HCT116 (cell line): ENCODE measurements around the gene CDK10. TPM values are rescaled to one million over a fixed set of nuclear protein-coding genes. Genes with fewer than 3 reads are reported as not detected.

Experiments used
- ATAC-seq: fragments of 200-7000 bp; cut with Tn5 transposase; 2 replicates; pipeline ENCODE4 v1.9.1; 2020; ENCODE audit warnings: mild to moderate bottlenecking, moderate library complexity
- BruUV-seq: library from RNA; stranded (reverse); fragments of 400-500 nt; replicated peaks from 2 replicates; lab custom pipeline; 2021; lab: Mats Ljungman, UMichigan
- CTCF ChIA-PET: fragments of 300-600 bp; sonication (Branson Sonifier 250); formaldehyde crosslinking; loops from one replicate; lab custom pipeline; 2021; ENCODE audit warnings: antibody characterized with exemption; lab: Charles Lee
- POLR2A ChIA-PET: fragments of 300-600, 350-600 bp; sonication (Branson Sonifier 250); formaldehyde crosslinking; loops from one replicate; lab custom pipeline; 2021; ENCODE audit warnings: antibody characterized with exemption; lab: Charles Lee
- RAD21 ChIA-PET, 2 experiments: fragments of 300-600 bp; sonication (Branson Sonifier 250); formaldehyde crosslinking; loops; one replicate each; lab custom pipeline; 2023; ENCODE audit warnings: low total read pairs in 2 of 2; ENCODE audit not compliant: uncharacterized antibody in 2 of 2, unreplicated experiment in 2 of 2, low non-redundant PET in 1 of 2; lab: Charles Lee
- DNase-seq: peaks from one replicate; pipeline ENCODE4 v3.0.0-alpha.2; 2010; ENCODE audit warnings: low read depth, low spot score
- H2AFZ ChIP-seq: fragments of 200-600 bp; shearing (Covaris generic), sonication (generic); 2 replicates; pipeline ENCODE4 v1.6.1; 2017; ENCODE audit warnings: low read depth, mixed run types, mixed read lengths, antibody characterized with exemption, low read length; ENCODE audit not compliant: poor library complexity, severe bottlenecking
- H3K27ac ChIP-seq: 2 replicates; pipeline ENCODE4 v1.5.1; 2012; ENCODE audit warnings: low read depth, low read length
- H3K27me3 ChIP-seq: fragments of 200-600 bp; sonication (generic); 2 replicates; pipeline ENCODE4 v1.6.1; 2016; ENCODE audit warnings: mixed run types, low read length, mixed read lengths; ENCODE audit not compliant: insufficient read depth
- H3K36me3 ChIP-seq, 2 experiments: fragments of 200-500 bp in 1 of 2; fragments of 200-600 bp in 1 of 2; sonication (Bioruptor generic) in 1 of 2; sonication (generic) in 1 of 2; 2 replicates each; pipeline versions ENCODE4 v1.5.1 to v1.6.1; 2014 to 2016; ENCODE audit warnings: low read length in 2 of 2, inconsistent platforms in 1 of 2, mixed read lengths in 1 of 2, mixed run types in 1 of 2; ENCODE audit not compliant: insufficient read depth in 2 of 2, control insufficient read depth in 1 of 2
- H3K4me1 ChIP-seq, 2 experiments: fragments of 200-600 bp in 1 of 2; sonication (generic) in 1 of 2; 2 replicates each; pipeline versions ENCODE4 v1.5.1 to v1.6.1; 2012 to 2017; ENCODE audit warnings: low read length in 2 of 2, inconsistent platforms in 1 of 2, mild to moderate bottlenecking in 1 of 2, mixed read lengths in 1 of 2, mixed run types in 1 of 2, moderate library complexity in 1 of 2; ENCODE audit not compliant: insufficient read depth in 2 of 2, control insufficient read depth in 1 of 2
- H3K4me2 ChIP-seq: fragments of 200-600 bp; sonication (generic); 2 replicates; pipeline ENCODE4 v1.6.1; 2017; ENCODE audit warnings: mixed run types, low read length, mixed read lengths
- H3K4me3 ChIP-seq, 2 experiments: fragments of 200-600 bp in 1 of 2; sonication (generic) in 1 of 2; replicated peaks in 1 of 2; 2 replicates each; pipeline ENCODE4 v1.5.1; 2011 to 2016; ENCODE audit warnings: low read length in 2 of 2, control low read depth in 1 of 2, low read depth in 1 of 2, mild to moderate bottlenecking in 1 of 2, mixed read lengths in 1 of 2, mixed run types in 1 of 2
- H3K79me2 ChIP-seq: fragments of 200-600 bp; sonication (generic); 2 replicates; pipeline ENCODE4 v1.6.1; 2017; ENCODE audit warnings: mild to moderate bottlenecking, mixed run types, low read length, moderate library complexity, mixed read lengths; ENCODE audit not compliant: insufficient read depth
- H3K9ac ChIP-seq: fragments of 200-600 bp; sonication (generic); 2 replicates; pipeline ENCODE4 v1.6.1; 2016; ENCODE audit warnings: low read length, mixed read lengths
- H3K9me2 ChIP-seq: fragments of 200-600 bp; sonication (generic), shearing (Covaris generic); 2 replicates; pipeline ENCODE4 v1.6.1; 2017; ENCODE audit warnings: mixed run types, mild to moderate bottlenecking, moderate library complexity; ENCODE audit not compliant: insufficient read depth
- H3K9me3 ChIP-seq, 2 experiments: fragments of 200-500 bp in 1 of 2; fragments of 200-600 bp in 1 of 2; sonication (Bioruptor generic) in 1 of 2; sonication (generic) in 1 of 2; 2 replicates each; pipeline ENCODE4 v1.6.1; 2014 to 2017; ENCODE audit warnings: low read length in 2 of 2, mixed read lengths in 2 of 2, inconsistent platforms in 1 of 2, low read depth in 1 of 2, mild to moderate bottlenecking in 1 of 2, mixed run types in 1 of 2, moderate library complexity in 1 of 2; ENCODE audit not compliant: control insufficient read depth in 1 of 2, insufficient read depth in 1 of 2
- H4K20me1 ChIP-seq: fragments of 200-600 bp; sonication (generic), shearing (Covaris generic); 2 replicates; pipeline ENCODE4 v1.6.1; 2017; ENCODE audit warnings: mixed run types, mild to moderate bottlenecking, moderate library complexity; ENCODE audit not compliant: insufficient read depth
- EZH2phosphoT487 ChIP-seq: fragments of 200-600 bp; IDR thresholded peaks from 2 replicates; pipeline ENCODE4 v1.6.1; 2018; ENCODE audit warnings: antibody characterized with exemption, borderline replicate concordance
- POLR2AphosphoS5 ChIP-seq: IDR thresholded peaks from 2 replicates; pipeline ENCODE4 v1.6.1; 2011; ENCODE audit warnings: mild to moderate bottlenecking, low read depth, low read length, moderate library complexity
- SRF ChIP-seq: IDR thresholded peaks from 2 replicates; pipeline ENCODE4 v1.6.1; 2012; ENCODE audit warnings: low read depth
- YY1 ChIP-seq: IDR thresholded peaks from 2 replicates; pipeline ENCODE4 v1.6.1; 2011; ENCODE audit warnings: low read length, low read depth, moderate library complexity, mild to moderate bottlenecking; ENCODE audit not compliant: insufficient replicate concordance; ENCODE audit errors: extremely low read depth
- ZFX ChIP-seq: fragments of 450-650 bp; IDR thresholded peaks from 2 replicates; pipeline ENCODE4 v1.6.1; 2017
- intact Hi-C: fragments of 100-400 bp; cut with micrococcal nuclease; formaldehyde crosslinking; loops from 2 replicates; pipeline ENCODE4 v1.10.0; 2022
- total RNA-seq: library from RNA; stranded (reverse); gene quantifications from one replicate; pipeline ENCODE4 v1.2.1, GENCODE V29; 2021; ENCODE audit not compliant: unreplicated experiment

The CDK10 gene
- total RNA-seq, 1 experiment from 2014 or later = 165 TPM

- TF ChIP-seq YY1 = no peak
These were observed 30.0 kb downstream of the CDK10 start (continued) for GRCh38 chr16:89716493-89716892.

GRCh38 chr16:89716916-89717687 is 30.6 kb downstream of the CDK10 start:
- POLR2A ChIA-PET = interaction anchor here (2.0 kb wide), 1 partner anchor 11 kb away, joined by 7 read pairs; no protein-coding TSS in a partner anchor
- no TSS peak for BruUV-seq
- Histone ChIP-seq H2AFZ (no peak overlapping the region), H3K9me3 (no peaks in the 10 kb centered on the region), H3K27me3 (no peaks in the 10 kb centered on the region), H4K20me1 (no peaks in the 10 kb centered on the region), H3K9me2 (no peaks in the 10 kb centered on the region), H3K4me1 (peaks cover 18 to 65% of the 10 kb centered on the region in 2 experiments)
- intact Hi-C loops = no loop called here
- no peak for ATAC-seq
- CTCF ChIA-PET = interaction anchor here (1.3 kb wide), 1 partner anchor 13 kb away, joined by 3 read pairs; no protein-coding TSS in a partner anchor
- TF ChIP-seq SRF = no peak
- TF ChIP-seq, all 23 proteins: peak for 0
- Histone ChIP-seq H3K36me3 (peaks cover 9 to 27% of the 10 kb centered on the region in 2 experiments), H3K4me2 (no peak overlapping the region), H3K9ac (no peak overlapping the region), H3K79me2 (peaks cover 40% of the 10 kb centered on the region), H3K27ac (no peak overlapping the region; the same call in 1 of the 2 replicates), H3K4me3 (no peak overlapping the region)
- RAD21 ChIA-PET = no interaction called here
- DNase-seq = no peak

GRCh38 chr16:89717688-89718505 is 31.4 kb downstream of the CDK10 start:
- Histone ChIP-seq H3K36me3 (peaks cover 9 to 27% of the 10 kb centered on the region in 2 experiments), H3K9ac (no peak overlapping the region), H3K27me3 (no peaks in the 10 kb centered on the region), H3K79me2 (peaks cover 40% of the 10 kb centered on the region), H3K9me2 (no peaks in the 10 kb centered on the region), H3K27ac (no peak overlapping the region; the same call in 1 of the 2 replicates), H3K4me2 (peak overlapping the region; percentile 86; the same call in 1 of the 2 replicates), H3K9me3 (no peaks in the 10 kb centered on the region), H3K4me3 (no peak overlapping the region), H3K4me1 (peaks cover 20 to 68% of the 10 kb centered on the region in 2 experiments), H2AFZ (no peak overlapping the region), H4K20me1 (peaks cover 3% of the 10 kb centered on the region; the same call in 1 of the 2 replicates)
- no peak for ATAC-seq
- no TSS peak for BruUV-seq
- intact Hi-C loops = no loop called here
- POLR2A ChIA-PET = interaction anchor here (2.0 kb wide), 1 partner anchor 12 kb away, joined by 7 read pairs; no protein-coding TSS in a partner anchor
- RAD21 ChIA-PET = no interaction called here
- CTCF ChIA-PET = no interaction called here
- peak; percentile 37 for TF ChIP-seq POLR2AphosphoS5
- no peak for TF ChIP-seq ZFX
- TF ChIP-seq YY1 = no peak
- TF ChIP-seq EZH2phosphoT487 = no peak
- TF ChIP-seq, all 23 proteins: peak for 1
- DNase-seq = no peak
